WTC11 (cell line): ENCODE results near the gene AKR7A2. TPM values are rescaled to one million over a fixed set of nuclear protein-coding genes. Genes with fewer than 3 reads are reported as not detected.
A peak's percentile ranks its signal among the peaks of the same experiment; 100 is the strongest.

Source experiments
- ATAC-seq: fragments of 200-7000 bp; cut with Tn5 transposase; 2 replicates; pipeline ENCODE4 v1.10.0; 2021; ENCODE audit warnings: mild to moderate bottlenecking, moderate library complexity
- CTCF ChIA-PET: fragments of 300-600 bp; sonication (Branson Sonifier 250); formaldehyde crosslinking; loops from one replicate; lab custom pipeline; 2021; ENCODE audit warnings: antibody characterized with exemption; lab: Charles Lee
- POLR2A ChIA-PET: fragments of 350-600 bp; sonication (Branson Sonifier 250); formaldehyde crosslinking; loops from one replicate; lab custom pipeline; 2021; ENCODE audit warnings: antibody characterized with exemption; lab: Charles Lee
- DNase-seq: peaks from one replicate; pipeline ENCODE4 v3.0.0; 2021; ENCODE audit warnings: low spot score
- H3K27ac Mint-ChIP-seq: 2 replicates; pipeline ENCODE4 v1.8.0; 2021; ENCODE audit warnings: mixed read lengths
- H3K27me3 Mint-ChIP-seq: 2 replicates; pipeline ENCODE4 v1.8.0; 2021; ENCODE audit warnings: low read depth, mild to moderate bottlenecking, moderate library complexity, mixed read lengths
- H3K36me3 Mint-ChIP-seq: 2 replicates; pipeline ENCODE4 v1.8.0; 2021; ENCODE audit warnings: mixed read lengths
- H3K4me1 Mint-ChIP-seq: 2 replicates; pipeline ENCODE4 v1.8.0; 2022; ENCODE audit warnings: mixed read lengths
- H3K4me3 Mint-ChIP-seq: 2 replicates; pipeline ENCODE4 v1.8.0; 2021; ENCODE audit warnings: mild to moderate bottlenecking, moderate library complexity, mixed read lengths
- H3K9me3 Mint-ChIP-seq: 2 replicates; pipeline ENCODE4 v1.8.0; 2021; ENCODE audit warnings: mixed read lengths
- ATF1 ChIP-seq: sonication (generic); formaldehyde crosslinking; IDR thresholded peaks from 2 replicates; pipeline ENCODE4 v1.8.1; 2023; ENCODE audit warnings: mild to moderate bottlenecking, moderate library complexity, missing genetic modification reagents
- ESRRA ChIP-seq: sonication (generic); formaldehyde crosslinking; IDR thresholded peaks from 2 replicates; pipeline ENCODE4 v1.8.1; 2022; ENCODE audit warnings: mild to moderate bottlenecking, missing genetic modification reagents, borderline replicate concordance
- GABPB1 ChIP-seq: sonication (generic); formaldehyde crosslinking; IDR thresholded peaks from 2 replicates; pipeline ENCODE4 v1.8.1; 2023; ENCODE audit warnings: mild to moderate bottlenecking, missing genetic modification reagents
- MXD4 ChIP-seq: fragments of 250-450 bp; sonication (Bioruptor Pico); IDR thresholded peaks from 2 replicates; pipeline ENCODE4 v1.8.0; 2021; ENCODE audit warnings: mild to moderate bottlenecking, moderate library complexity, borderline replicate concordance
- MYBL2 ChIP-seq: sonication (generic); formaldehyde crosslinking; IDR thresholded peaks from 2 replicates; pipeline ENCODE4 v1.8.1; 2023; ENCODE audit warnings: mild to moderate bottlenecking, moderate library complexity, missing genetic modification reagents
- NFE2L1 ChIP-seq: sonication (generic); formaldehyde crosslinking; IDR thresholded peaks from 2 replicates; pipeline ENCODE4 v1.8.1; 2023; ENCODE audit warnings: missing genetic modification reagents
- RORB ChIP-seq: fragments of 250-450 bp; sonication (Bioruptor Pico); IDR thresholded peaks from 2 replicates; pipeline ENCODE4 v1.9.0; 2021; ENCODE audit warnings: mild to moderate bottlenecking
- SMAD4 ChIP-seq: sonication (generic); formaldehyde crosslinking; IDR thresholded peaks from 2 replicates; pipeline ENCODE4 v1.8.0; 2022; ENCODE audit warnings: mild to moderate bottlenecking, missing genetic modification reagents
- TEAD1 ChIP-seq: sonication (generic); formaldehyde crosslinking; IDR thresholded peaks from 2 replicates; pipeline ENCODE4 v1.8.0; 2022; ENCODE audit warnings: mild to moderate bottlenecking, missing genetic modification reagents
- ZNF138 ChIP-seq: sonication (generic); formaldehyde crosslinking; conservative IDR thresholded peaks from 2 replicates; pipeline ENCODE4 v1.8.1; 2022; ENCODE audit warnings: mild to moderate bottlenecking, moderate library complexity, missing genetic modification reagents
- ZNF396 ChIP-seq: fragments of 250-450 bp; sonication (Bioruptor Pico); IDR thresholded peaks from 2 replicates; pipeline ENCODE4 v1.8.0; 2021; ENCODE audit warnings: mild to moderate bottlenecking, moderate library complexity, borderline replicate concordance
- ZNF416 ChIP-seq: fragments of 250-450 bp; sonication (Bioruptor Pico); IDR thresholded peaks from 2 replicates; pipeline ENCODE4 v1.9.0; 2021; ENCODE audit warnings: mild to moderate bottlenecking, inconsistent platforms
- total RNA-seq: library from RNA; stranded (reverse); gene quantifications from 3 replicates; pipeline ENCODE4 v1.2.3, GENCODE V29; 2021
- TF ChIP-seq, protein P1 (sequence below): sonication (generic); formaldehyde crosslinking; conservative IDR thresholded peaks from 2 replicates; pipeline ENCODE4 v1.8.1; 2022; ENCODE audit warnings: mild to moderate bottlenecking, missing genetic modification reagents
- TF ChIP-seq, protein P2 (sequence below): fragments of 250-450 bp; sonication (Bioruptor Pico); IDR thresholded peaks from 2 replicates; pipeline ENCODE4 v1.9.0; 2021; ENCODE audit warnings: mild to moderate bottlenecking, borderline replicate concordance
- TF ChIP-seq, protein P3 (sequence below): sonication (generic); formaldehyde crosslinking; IDR thresholded peaks from 2 replicates; pipeline ENCODE4 v1.8.1; 2022; ENCODE audit warnings: low read depth, mild to moderate bottlenecking, moderate library complexity, missing genetic modification reagents, borderline replicate concordance
- TF ChIP-seq, protein P4 (sequence below): fragments of 250-450 bp; sonication (Bioruptor Pico); conservative IDR thresholded peaks from 2 replicates; pipeline ENCODE4 v1.9.0; 2021; ENCODE audit warnings: mild to moderate bottlenecking
- TF ChIP-seq, protein P5 (sequence below): sonication (generic); formaldehyde crosslinking; IDR thresholded peaks from 2 replicates; pipeline ENCODE4 v1.8.0; 2022; ENCODE audit warnings: mild to moderate bottlenecking, missing genetic modification reagents
- TF ChIP-seq, protein P6 (sequence below): fragments of 250-450 bp; sonication (Bioruptor Pico); IDR thresholded peaks from 2 replicates; pipeline ENCODE4 v1.9.0; 2021; ENCODE audit warnings: moderate library complexity, mild to moderate bottlenecking, inconsistent platforms, borderline replicate concordance
- TF ChIP-seq, protein P7 (sequence below): sonication (generic); formaldehyde crosslinking; IDR thresholded peaks from 2 replicates; pipeline ENCODE4 v1.8.0; 2022; ENCODE audit warnings: mild to moderate bottlenecking, missing genetic modification reagents
- TF ChIP-seq, protein P8 (sequence below): fragments of 250-450 bp; sonication (Bioruptor Pico); IDR thresholded peaks from 2 replicates; pipeline ENCODE4 v1.9.0; 2021; ENCODE audit warnings: mild to moderate bottlenecking

Gene AKR7A2
- total RNA-seq, 1 experiment from 2014 or later: 43.4 TPM

DNA sequence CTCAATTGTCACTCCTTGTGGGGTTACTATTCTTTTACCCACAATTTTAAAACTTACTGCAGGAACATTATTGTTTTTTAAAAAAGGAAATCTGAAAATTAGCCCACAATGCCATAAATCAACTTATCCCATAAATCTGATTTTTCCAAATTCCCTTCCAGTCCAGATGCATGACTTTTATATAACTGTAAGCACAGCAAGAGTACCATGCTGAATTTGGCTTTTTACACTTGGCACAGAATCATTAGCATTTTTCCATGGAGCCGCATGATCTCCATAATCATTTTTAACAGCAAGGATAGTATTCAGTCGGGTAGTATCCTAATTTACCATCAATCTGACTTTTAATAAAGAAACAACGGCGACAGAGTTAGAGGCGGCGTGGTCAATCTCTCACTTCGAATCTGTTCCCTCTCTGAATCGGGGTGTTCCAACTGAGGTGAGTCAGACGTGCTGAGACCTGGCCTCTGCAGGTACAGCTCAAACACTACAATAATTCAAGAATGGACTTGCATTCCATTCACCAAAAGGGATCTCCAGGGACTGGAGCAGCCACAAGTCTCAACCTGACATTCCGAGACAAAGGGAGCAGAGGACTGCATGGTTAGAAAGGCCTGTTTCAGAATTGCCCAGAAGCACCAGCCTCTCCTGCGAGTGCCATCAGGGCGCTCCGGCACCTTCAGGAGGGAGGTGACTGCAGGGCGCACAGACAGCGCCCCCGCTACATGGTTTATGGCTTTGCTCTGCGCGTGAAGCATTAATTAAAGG lies 49.1 kb upstream of the AKR7A2 start:
- peaks cover 10% of the 10 kb centered on the region for H3K4me1 Mint-ChIP-seq
- peak; percentile 50 for ATAC-seq
- ChIA-PET POLR2A (no interaction called here), CTCF (interaction anchor here (1.0 to 1.5 kb wide), 4 partner anchors 14 to 293 kb away, joined by 3 to 4 read pairs (median 4); no protein-coding TSS in a partner anchor)
- H3K27ac Mint-ChIP-seq: peak overlapping the region; percentile 79
- no peak overlapping the region for H3K4me3 Mint-ChIP-seq
- H3K27me3 Mint-ChIP-seq: no peaks in the 10 kb centered on the region
- peaks cover 12% of the 10 kb centered on the region for H3K36me3 Mint-ChIP-seq
- no peaks in the 10 kb centered on the region for H3K9me3 Mint-ChIP-seq
- TF ChIP-seq MXD4 (CRISPR knock-in tag): no peak
- TF ChIP-seq ATF1: no peak
- TF ChIP-seq RORB (CRISPR knock-in tag): no peak
- TF ChIP-seq SMAD4 (CRISPR knock-in tag): no peak
- TF ChIP-seq, protein P1, sequence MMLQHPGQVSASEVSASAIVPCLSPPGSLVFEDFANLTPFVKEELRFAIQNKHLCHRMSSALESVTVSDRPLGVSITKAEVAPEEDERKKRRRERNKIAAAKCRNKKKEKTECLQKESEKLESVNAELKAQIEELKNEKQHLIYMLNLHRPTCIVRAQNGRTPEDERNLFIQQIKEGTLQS (CRISPR knock-in tag): no peak
- TF ChIP-seq ZNF138 (CRISPR knock-in tag): no peak
- TF ChIP-seq, protein P2, sequence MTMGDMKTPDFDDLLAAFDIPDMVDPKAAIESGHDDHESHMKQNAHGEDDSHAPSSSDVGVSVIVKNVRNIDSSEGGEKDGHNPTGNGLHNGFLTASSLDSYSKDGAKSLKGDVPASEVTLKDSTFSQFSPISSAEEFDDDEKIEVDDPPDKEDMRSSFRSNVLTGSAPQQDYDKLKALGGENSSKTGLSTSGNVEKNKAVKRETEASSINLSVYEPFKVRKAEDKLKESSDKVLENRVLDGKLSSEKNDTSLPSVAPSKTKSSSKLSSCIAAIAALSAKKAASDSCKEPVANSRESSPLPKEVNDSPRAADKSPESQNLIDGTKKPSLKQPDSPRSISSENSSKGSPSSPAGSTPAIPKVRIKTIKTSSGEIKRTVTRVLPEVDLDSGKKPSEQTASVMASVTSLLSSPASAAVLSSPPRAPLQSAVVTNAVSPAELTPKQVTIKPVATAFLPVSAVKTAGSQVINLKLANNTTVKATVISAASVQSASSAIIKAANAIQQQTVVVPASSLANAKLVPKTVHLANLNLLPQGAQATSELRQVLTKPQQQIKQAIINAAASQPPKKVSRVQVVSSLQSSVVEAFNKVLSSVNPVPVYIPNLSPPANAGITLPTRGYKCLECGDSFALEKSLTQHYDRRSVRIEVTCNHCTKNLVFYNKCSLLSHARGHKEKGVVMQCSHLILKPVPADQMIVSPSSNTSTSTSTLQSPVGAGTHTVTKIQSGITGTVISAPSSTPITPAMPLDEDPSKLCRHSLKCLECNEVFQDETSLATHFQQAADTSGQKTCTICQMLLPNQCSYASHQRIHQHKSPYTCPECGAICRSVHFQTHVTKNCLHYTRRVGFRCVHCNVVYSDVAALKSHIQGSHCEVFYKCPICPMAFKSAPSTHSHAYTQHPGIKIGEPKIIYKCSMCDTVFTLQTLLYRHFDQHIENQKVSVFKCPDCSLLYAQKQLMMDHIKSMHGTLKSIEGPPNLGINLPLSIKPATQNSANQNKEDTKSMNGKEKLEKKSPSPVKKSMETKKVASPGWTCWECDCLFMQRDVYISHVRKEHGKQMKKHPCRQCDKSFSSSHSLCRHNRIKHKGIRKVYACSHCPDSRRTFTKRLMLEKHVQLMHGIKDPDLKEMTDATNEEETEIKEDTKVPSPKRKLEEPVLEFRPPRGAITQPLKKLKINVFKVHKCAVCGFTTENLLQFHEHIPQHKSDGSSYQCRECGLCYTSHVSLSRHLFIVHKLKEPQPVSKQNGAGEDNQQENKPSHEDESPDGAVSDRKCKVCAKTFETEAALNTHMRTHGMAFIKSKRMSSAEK (CRISPR knock-in tag): no peak
- no peak for TF ChIP-seq ZNF396
- TF ChIP-seq, protein P3, sequence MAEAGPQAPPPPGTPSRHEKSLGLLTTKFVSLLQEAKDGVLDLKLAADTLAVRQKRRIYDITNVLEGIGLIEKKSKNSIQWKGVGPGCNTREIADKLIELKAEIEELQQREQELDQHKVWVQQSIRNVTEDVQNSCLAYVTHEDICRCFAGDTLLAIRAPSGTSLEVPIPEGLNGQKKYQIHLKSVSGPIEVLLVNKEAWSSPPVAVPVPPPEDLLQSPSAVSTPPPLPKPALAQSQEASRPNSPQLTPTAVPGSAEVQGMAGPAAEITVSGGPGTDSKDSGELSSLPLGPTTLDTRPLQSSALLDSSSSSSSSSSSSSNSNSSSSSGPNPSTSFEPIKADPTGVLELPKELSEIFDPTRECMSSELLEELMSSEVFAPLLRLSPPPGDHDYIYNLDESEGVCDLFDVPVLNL (CRISPR knock-in tag): no peak
- no peak for TF ChIP-seq GABPB1 (CRISPR knock-in tag)
- TF ChIP-seq, protein P4, sequence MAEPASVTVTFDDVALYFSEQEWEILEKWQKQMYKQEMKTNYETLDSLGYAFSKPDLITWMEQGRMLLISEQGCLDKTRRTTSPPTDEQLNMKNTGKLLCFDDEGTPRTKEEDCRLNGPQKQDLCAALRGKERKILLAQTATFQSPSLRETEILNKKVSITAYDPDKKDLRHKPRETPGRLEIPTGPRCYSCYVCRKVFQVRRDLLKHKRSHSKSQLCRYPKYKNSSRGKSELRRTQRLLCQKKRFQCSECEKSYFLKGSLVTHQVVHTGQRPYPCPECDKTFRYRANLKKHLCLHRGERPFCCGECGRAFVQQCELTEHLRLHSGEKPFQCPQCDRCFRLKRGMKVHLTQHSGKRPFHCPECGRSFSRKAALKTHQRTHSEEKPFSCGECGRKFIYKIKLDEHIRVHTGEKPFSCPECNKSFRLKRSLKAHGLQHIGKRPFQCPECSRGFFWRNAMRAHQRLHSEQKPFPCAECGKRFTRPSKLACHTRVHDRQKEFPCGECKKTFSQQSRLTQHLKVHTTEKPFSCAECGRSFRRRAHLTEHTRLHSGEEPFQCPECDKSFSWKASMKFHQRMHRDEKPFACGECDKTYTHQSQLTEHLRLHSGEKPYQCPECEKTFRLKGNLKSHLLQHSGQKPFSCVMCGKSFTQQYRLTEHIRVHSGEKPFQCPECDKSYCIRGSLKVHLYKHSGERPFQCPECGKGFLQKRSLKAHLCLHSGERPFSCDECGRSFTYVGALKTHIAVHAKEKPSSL (CRISPR knock-in tag): no peak
- no peak for DNase-seq

DNA sequence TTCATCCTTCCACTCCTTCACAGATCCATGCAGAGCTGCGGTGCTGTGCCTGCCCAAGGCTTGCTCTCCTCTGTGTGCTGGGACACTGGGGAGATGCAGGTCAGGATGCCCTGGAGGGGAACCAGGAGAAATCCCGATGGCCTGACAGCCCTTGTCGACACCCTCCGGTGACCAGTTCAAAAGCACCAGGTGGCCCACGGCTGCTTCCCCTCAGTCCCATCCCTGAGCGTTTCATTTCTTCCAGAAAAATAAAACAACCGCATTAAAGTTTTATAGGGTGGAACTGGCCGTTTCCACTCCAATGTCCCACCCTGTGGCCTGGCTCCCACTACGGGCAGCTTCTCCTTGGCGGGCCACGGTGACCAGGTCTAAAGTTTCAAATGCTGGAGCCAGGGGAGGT lies 48.5 kb upstream of the AKR7A2 start:
- H3K4me1 Mint-ChIP-seq: peaks cover 14% of the 10 kb centered on the region
- no peak for TF ChIP-seq MYBL2 (CRISPR knock-in tag)
- no peak for TF ChIP-seq ESRRA (CRISPR knock-in tag)
- no peak for TF ChIP-seq GABPB1 (CRISPR knock-in tag)
- no peak for TF ChIP-seq NFE2L1 (CRISPR knock-in tag)
- TF ChIP-seq, protein P5, sequence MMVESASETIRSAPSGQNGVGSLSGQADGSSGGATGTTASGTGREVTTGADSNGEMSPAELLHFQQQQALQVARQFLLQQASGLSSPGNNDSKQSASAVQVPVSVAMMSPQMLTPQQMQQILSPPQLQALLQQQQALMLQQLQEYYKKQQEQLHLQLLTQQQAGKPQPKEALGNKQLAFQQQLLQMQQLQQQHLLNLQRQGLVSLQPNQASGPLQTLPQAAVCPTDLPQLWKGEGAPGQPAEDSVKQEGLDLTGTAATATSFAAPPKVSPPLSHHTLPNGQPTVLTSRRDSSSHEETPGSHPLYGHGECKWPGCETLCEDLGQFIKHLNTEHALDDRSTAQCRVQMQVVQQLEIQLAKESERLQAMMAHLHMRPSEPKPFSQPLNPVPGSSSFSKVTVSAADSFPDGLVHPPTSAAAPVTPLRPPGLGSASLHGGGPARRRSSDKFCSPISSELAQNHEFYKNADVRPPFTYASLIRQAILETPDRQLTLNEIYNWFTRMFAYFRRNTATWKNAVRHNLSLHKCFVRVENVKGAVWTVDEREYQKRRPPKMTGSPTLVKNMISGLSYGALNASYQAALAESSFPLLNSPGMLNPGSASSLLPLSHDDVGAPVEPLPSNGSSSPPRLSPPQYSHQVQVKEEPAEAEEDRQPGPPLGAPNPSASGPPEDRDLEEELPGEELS (CRISPR knock-in tag): no peak
- TF ChIP-seq ZNF416 (CRISPR knock-in tag): no peak
- no peak for TF ChIP-seq TEAD1
- TF ChIP-seq ZNF138 (CRISPR knock-in tag): no peak
- TF ChIP-seq, protein P6, sequence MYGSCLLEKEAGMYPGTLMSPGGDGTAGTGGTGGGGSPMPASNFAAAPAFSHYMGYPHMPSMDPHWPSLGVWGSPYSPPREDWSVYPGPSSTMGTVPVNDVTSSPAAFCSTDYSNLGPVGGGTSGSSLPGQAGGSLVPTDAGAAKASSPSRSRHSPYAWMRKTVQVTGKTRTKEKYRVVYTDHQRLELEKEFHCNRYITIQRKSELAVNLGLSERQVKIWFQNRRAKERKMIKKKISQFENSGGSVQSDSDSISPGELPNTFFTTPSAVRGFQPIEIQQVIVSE: no peak
- TF ChIP-seq, protein P7, sequence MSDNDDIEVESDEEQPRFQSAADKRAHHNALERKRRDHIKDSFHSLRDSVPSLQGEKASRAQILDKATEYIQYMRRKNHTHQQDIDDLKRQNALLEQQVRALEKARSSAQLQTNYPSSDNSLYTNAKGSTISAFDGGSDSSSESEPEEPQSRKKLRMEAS (CRISPR knock-in tag): no peak
- TF ChIP-seq, protein P8, sequence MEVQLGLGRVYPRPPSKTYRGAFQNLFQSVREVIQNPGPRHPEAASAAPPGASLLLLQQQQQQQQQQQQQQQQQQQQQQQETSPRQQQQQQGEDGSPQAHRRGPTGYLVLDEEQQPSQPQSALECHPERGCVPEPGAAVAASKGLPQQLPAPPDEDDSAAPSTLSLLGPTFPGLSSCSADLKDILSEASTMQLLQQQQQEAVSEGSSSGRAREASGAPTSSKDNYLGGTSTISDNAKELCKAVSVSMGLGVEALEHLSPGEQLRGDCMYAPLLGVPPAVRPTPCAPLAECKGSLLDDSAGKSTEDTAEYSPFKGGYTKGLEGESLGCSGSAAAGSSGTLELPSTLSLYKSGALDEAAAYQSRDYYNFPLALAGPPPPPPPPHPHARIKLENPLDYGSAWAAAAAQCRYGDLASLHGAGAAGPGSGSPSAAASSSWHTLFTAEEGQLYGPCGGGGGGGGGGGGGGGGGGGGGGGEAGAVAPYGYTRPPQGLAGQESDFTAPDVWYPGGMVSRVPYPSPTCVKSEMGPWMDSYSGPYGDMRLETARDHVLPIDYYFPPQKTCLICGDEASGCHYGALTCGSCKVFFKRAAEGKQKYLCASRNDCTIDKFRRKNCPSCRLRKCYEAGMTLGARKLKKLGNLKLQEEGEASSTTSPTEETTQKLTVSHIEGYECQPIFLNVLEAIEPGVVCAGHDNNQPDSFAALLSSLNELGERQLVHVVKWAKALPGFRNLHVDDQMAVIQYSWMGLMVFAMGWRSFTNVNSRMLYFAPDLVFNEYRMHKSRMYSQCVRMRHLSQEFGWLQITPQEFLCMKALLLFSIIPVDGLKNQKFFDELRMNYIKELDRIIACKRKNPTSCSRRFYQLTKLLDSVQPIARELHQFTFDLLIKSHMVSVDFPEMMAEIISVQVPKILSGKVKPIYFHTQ (CRISPR knock-in tag): no peak
- CTCF ChIA-PET: interaction anchor here (1.0 to 1.5 kb wide), 4 partner anchors 13 to 293 kb away, joined by 3 to 4 read pairs (median 4); no protein-coding TSS in a partner anchor
- peaks cover 17% of the 10 kb centered on the region for H3K36me3 Mint-ChIP-seq
- no peaks in the 10 kb centered on the region for H3K9me3 Mint-ChIP-seq
- no peak overlapping the region for H3K4me3 Mint-ChIP-seq
- POLR2A ChIA-PET: no interaction called here
- no peaks in the 10 kb centered on the region for H3K27me3 Mint-ChIP-seq
- ATAC-seq: no peak
- no peak overlapping the region for H3K27ac Mint-ChIP-seq
- no peak for DNase-seq
